Keratinocyte (primary cell): ENCODE data around the gene CDX2. TPM values are rescaled to one million over a fixed set of nuclear protein-coding genes. Genes with fewer than 3 reads are reported as not detected.

Experiments
- DNase-seq: peaks from one replicate; pipeline ENCODE4 v3.0.0-alpha.2; 2011; ENCODE audit warnings: low read depth, missing footprints, low spot score
- FAIRE-seq: peaks from 2 replicates; lab custom pipeline; 2011; peaks lifted over from hg19 to GRCh38; lab: Jason Lieb, UNC
- H2AFZ ChIP-seq: 2 replicates; pipeline ENCODE4 v1.6.0; 2012; ENCODE audit warnings: low read length, control low read depth, inconsistent platforms; ENCODE audit not compliant: control insufficient read depth
- H3K27ac ChIP-seq: 2 replicates; pipeline ENCODE4 v1.5.1; 2011; ENCODE audit warnings: low read length; ENCODE audit not compliant: control insufficient read depth, insufficient read depth
- H3K27me3 ChIP-seq: 3 replicates; pipeline ENCODE4 v1.6.0; 2011; ENCODE audit warnings: low read length; ENCODE audit not compliant: control insufficient read depth, insufficient read depth; ENCODE audit errors: extremely low read depth
- H3K36me3 ChIP-seq, 2 experiments: 2 replicates in 1 of 2; 3 replicates in 1 of 2; pipeline ENCODE4 v1.5.1; 2011; ENCODE audit warnings: low read length in 2 of 2, mild to moderate bottlenecking in 1 of 2; ENCODE audit not compliant: control insufficient read depth in 2 of 2, insufficient read depth in 2 of 2; ENCODE audit errors: extremely low read depth in 1 of 2
- H3K4me1 ChIP-seq: 3 replicates; pipeline ENCODE4 v1.5.1; 2011; ENCODE audit warnings: low read length; ENCODE audit not compliant: control insufficient read depth, insufficient read depth; ENCODE audit errors: extremely low read depth
- H3K4me2 ChIP-seq: 3 replicates; pipeline ENCODE4 v1.6.0; 2011; ENCODE audit warnings: low read depth, low read length; ENCODE audit not compliant: control insufficient read depth, insufficient read depth; ENCODE audit errors: extremely low read depth
- H3K4me3 ChIP-seq, 3 experiments: fragments of 200-600 bp in 1 of 3; sonication (generic) in 1 of 3; 2 replicates in 2 of 3; 3 replicates in 1 of 3; pipeline ENCODE4 v1.5.1; 2011 to 2016; ENCODE audit warnings: low read length in 3 of 3, mild to moderate bottlenecking in 3 of 3, control low read depth in 2 of 3, inconsistent platforms in 1 of 3, low read depth in 1 of 3, mixed read lengths in 1 of 3, mixed run types in 1 of 3, moderate library complexity in 1 of 3; ENCODE audit not compliant: control insufficient read depth in 2 of 3, insufficient read depth in 2 of 3; ENCODE audit errors: extremely low read depth in 1 of 3
- H3K79me2 ChIP-seq: 2 replicates; pipeline ENCODE4 v1.6.0; 2012; ENCODE audit warnings: low read length; ENCODE audit not compliant: control insufficient read depth, insufficient read depth
- H3K9ac ChIP-seq: 3 replicates; pipeline ENCODE4 v1.6.0; 2011; ENCODE audit warnings: low read length; ENCODE audit not compliant: control insufficient read depth, insufficient read depth; ENCODE audit errors: extremely low read depth
- H3K9me1 ChIP-seq: 3 replicates; pipeline ENCODE4 v1.6.0; 2011; ENCODE audit warnings: low read length; ENCODE audit not compliant: control insufficient read depth, insufficient read depth; ENCODE audit errors: extremely low read depth
- H3K9me3 ChIP-seq: 2 replicates; pipeline ENCODE4 v1.5.1; 2012; ENCODE audit warnings: low read depth, low read length; ENCODE audit not compliant: control insufficient read depth
- H4K20me1 ChIP-seq: 3 replicates; pipeline ENCODE4 v1.6.0; 2011; ENCODE audit warnings: low read length; ENCODE audit not compliant: control insufficient read depth, insufficient read depth; ENCODE audit errors: extremely low read depth
- EZH2 ChIP-seq: IDR thresholded peaks from one replicate; pipeline ENCODE4 v1.6.1; 2012; ENCODE audit warnings: inconsistent platforms, mild to moderate bottlenecking, low read length, moderate library complexity
- dilution Hi-C: fragments of 300-500 bp; cut with MboI; formaldehyde crosslinking; loops from one replicate; pipeline ENCODE4 v1.7.0; 2020; ENCODE audit warnings: low sequenced_read_pairs; ENCODE audit not compliant: extremely low pct_ligation_motif_present
- polyA plus RNA-seq, 5 experiments: library from polyadenylated mRNA; depleted of rRNA in 3 of 5; stranded (reverse) in 3 of 5; stranded (forward) in 1 of 5; unstranded in 1 of 5; fragments of >200 nt; gene quantifications; 1 replicate in 1 of 5; 2 replicates in 3 of 5; 3 replicates in 1 of 5; pipeline versions ENCODE4 v1.2.1 to v1.2.3, GENCODE V29; 2011 to 2012; ENCODE audit warnings: missing spikeins in 2 of 5, low read depth in 1 of 5, low replicate concordance in 1 of 5
- TF ChIP-seq, protein P1 (sequence below), 3 experiments: IDR thresholded peaks in 1 of 3; conservative IDR thresholded peaks in 1 of 3; optimal IDR thresholded peaks in 1 of 3; 2 replicates in 2 of 3; 3 replicates in 1 of 3; pipeline versions ENCODE3 to v1.5.1; 2011; ENCODE audit warnings: low read length in 3 of 3, mild to moderate bottlenecking in 3 of 3, moderate library complexity in 2 of 3, control low read depth in 1 of 3, inconsistent platforms in 1 of 3; ENCODE audit not compliant: insufficient read depth in 2 of 3; ENCODE audit errors: extremely low read depth in 1 of 3

CDX2 gene
- polyA plus RNA-seq, 1 donor (not counting 4 experiments of a cell fraction or from before 2014, with no cell fraction given): not detected

DNA sequence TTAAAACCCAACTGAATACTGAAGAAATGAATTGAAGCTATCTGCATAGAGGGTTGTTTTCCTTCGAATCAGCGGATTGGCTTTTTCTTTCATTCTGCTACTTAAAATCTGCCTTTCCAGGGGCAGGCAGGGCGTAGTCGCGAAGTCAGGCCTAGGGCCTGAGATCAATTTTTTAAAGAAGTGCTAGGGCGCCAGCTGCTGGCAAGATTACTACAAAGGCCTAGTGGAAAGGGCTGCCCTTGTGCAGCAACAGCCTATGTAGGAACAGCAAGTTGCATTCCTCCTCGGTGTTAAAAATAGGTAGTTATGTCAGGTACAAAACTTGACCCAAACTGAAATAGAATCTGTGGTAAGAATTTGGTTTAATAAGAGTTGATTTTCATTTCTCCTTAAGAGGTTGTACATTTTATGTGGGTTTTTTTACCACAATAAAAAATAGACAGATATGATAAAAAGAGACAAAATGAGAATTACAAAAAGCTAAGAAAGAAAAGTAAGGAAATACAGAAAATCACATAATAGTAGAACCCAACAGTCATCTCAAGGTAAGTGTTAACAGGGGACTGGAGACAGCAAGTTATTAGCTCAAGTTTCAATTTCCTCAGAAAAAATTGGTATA lies 28.9 kb upstream of the CDX2 start:
- TF ChIP-seq, protein P1, sequence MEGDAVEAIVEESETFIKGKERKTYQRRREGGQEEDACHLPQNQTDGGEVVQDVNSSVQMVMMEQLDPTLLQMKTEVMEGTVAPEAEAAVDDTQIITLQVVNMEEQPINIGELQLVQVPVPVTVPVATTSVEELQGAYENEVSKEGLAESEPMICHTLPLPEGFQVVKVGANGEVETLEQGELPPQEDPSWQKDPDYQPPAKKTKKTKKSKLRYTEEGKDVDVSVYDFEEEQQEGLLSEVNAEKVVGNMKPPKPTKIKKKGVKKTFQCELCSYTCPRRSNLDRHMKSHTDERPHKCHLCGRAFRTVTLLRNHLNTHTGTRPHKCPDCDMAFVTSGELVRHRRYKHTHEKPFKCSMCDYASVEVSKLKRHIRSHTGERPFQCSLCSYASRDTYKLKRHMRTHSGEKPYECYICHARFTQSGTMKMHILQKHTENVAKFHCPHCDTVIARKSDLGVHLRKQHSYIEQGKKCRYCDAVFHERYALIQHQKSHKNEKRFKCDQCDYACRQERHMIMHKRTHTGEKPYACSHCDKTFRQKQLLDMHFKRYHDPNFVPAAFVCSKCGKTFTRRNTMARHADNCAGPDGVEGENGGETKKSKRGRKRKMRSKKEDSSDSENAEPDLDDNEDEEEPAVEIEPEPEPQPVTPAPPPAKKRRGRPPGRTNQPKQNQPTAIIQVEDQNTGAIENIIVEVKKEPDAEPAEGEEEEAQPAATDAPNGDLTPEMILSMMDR (optimal IDR thresholded peaks at IDR 0.05 in 1 of 3, IDR thresholded peaks at IDR 0.05 in 1 of 3, conservative IDR thresholded peaks at IDR 0.05 in 1 of 3; ENCODE audit: extremely low read depth in 1 of 3, insufficient read depth in 2 of 3, low read length in 3 of 3): peak; percentile 48 to 67 (median 66)
- no peak for TF ChIP-seq EZH2
- Histone ChIP-seq H3K27me3 (no peaks in the 10 kb centered on the region), H3K79me2 (no peaks in the 10 kb centered on the region), H3K9me1 (no peaks in the 10 kb centered on the region), H3K4me2 (no peak overlapping the region), H3K4me1 (no peaks in the 10 kb centered on the region), H3K36me3 (no peaks in the 10 kb centered on the region), H3K9me3 (no peaks in the 10 kb centered on the region), H3K4me3 (no peak overlapping the region), H4K20me1 (no peaks in the 10 kb centered on the region), H3K9ac (no peak overlapping the region), H3K27ac (no peak overlapping the region), H2AFZ (no peak overlapping the region)
- FAIRE-seq (no peak), DNase-seq (no peak)
- dilution Hi-C loops: no loop called here

DNA sequence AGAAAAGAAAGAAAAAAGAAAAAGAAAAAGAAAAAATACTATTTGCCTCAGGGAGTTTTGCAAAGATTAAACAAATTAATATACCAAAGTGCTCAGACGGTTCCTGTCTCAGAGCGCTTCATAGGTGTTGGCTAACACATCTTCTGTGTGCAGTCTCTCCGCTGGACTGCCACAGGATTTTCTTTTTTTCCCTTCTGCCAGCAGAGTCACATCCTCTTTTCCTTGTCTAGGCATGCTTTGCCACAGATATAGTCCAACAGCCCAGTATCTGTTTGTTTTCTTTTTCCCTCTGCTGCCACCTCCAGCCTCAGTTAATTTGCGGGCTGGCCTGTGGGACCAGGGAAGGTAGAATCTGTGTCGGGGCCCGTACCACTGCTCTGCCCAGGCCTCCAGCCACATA lies 22.8 kb upstream of the CDX2 start:
- no peak overlapping the region for H3K9ac ChIP-seq
- H3K9me3 ChIP-seq: no peaks in the 10 kb centered on the region
- no peak for TF ChIP-seq EZH2
- TF ChIP-seq, protein P1 (optimal IDR thresholded peaks at IDR 0.05 in 1 of 3, IDR thresholded peaks at IDR 0.05 in 1 of 3, conservative IDR thresholded peaks at IDR 0.05 in 1 of 3; ENCODE audit: extremely low read depth in 1 of 3, insufficient read depth in 2 of 3, low read length in 3 of 3): peak in 1 of 3 experiments; percentile 4
- peak overlapping the region; percentile 62 for H3K4me2 ChIP-seq
- peaks cover 8% of the 10 kb centered on the region for H3K4me1 ChIP-seq
- no peaks in the 10 kb centered on the region for H3K27me3 ChIP-seq
- dilution Hi-C loops: no loop called here
- no peak overlapping the region for H3K27ac ChIP-seq
- H4K20me1 ChIP-seq: no peaks in the 10 kb centered on the region
- no peaks in the 10 kb centered on the region for H3K36me3 ChIP-seq
- H3K4me3 ChIP-seq: no peak overlapping the region
- DNase-seq (no peak), FAIRE-seq (peak; percentile 29)
- H2AFZ ChIP-seq: peak overlapping the region; percentile 26
- no peaks in the 10 kb centered on the region for H3K9me1 ChIP-seq
- H3K79me2 ChIP-seq: no peaks in the 10 kb centered on the region
